H1 (cell line): Measurements from ENCODE around the gene IL16. TPM values are rescaled to one million over a fixed set of nuclear protein-coding genes. Genes with fewer than 3 reads are reported as not detected.

ENCODE experiments used
- EP300 ChIP-seq, 2 experiments: IDR thresholded peaks; 1 replicate in 1 of 2; 2 replicates in 1 of 2; pipeline ENCODE4 v1.6.1; 2011 to 2012; ENCODE audit warnings: low read depth in 2 of 2, low read length in 2 of 2, mild to moderate bottlenecking in 2 of 2, borderline replicate concordance in 1 of 2, inconsistent platforms in 1 of 2, moderate library complexity in 1 of 2
- TAF7 ChIP-seq: optimal IDR thresholded peaks from 2 replicates; pipeline ENCODE3; 2011; ENCODE audit warnings: low read depth, mild to moderate bottlenecking, inconsistent platforms, low read length, moderate library complexity, borderline replicate concordance
- YY1 ChIP-seq: IDR thresholded peaks from 2 replicates; pipeline ENCODE4 v1.6.1; 2011; ENCODE audit warnings: low read depth, mild to moderate bottlenecking, low read length
- polyA plus RNA-seq, 7 experiments: library from polyadenylated mRNA; depleted of rRNA in 3 of 7; stranded (reverse) in 5 of 7; unstranded in 2 of 7; fragments of >200 nt in 5 of 7; fragments of 200-250 nt in 2 of 7; gene quantifications; 1 replicate in 5 of 7; 2 replicates in 1 of 7; 4 replicates in 1 of 7; pipeline versions ENCODE4 v1.2.1 to v1.2.3, GENCODE V29; 2011 to 2013; ENCODE audit warnings: missing spikeins in 2 of 7, mixed read lengths in 2 of 7
- total RNA-seq: library from RNA; stranded (reverse); fragmentation: NEBNext Ultra II Directional; extraction: Animal tissue kit (Norgen Biotek cat#: 25700); gene quantifications from 2 replicates; pipeline ENCODE4 v1.2.1, GENCODE V29; 2021

Gene IL16
- total and polyA plus RNA-seq, 2 of the 8 experiments (the other 6 are each of a cell fraction or from before 2014, with no cell fraction given), result 0.03 to 0.09 TPM

- TF ChIP-seq TAF7 (no peak), EP300 (IDR thresholded peaks at IDR 0.05; ENCODE audit: borderline replicate concordance in 1 of 2, low read depth in 2 of 2, low read length in 2 of 2) (no peak), YY1 (no peak)
Observed at GRCh38 chr15:81273855-81274254, 77.2 kb downstream of the IL16 start (continued).
